HFFc6 (cell line): ENCODE data around the gene LEMD1. TPM values are rescaled to one million over a fixed set of nuclear protein-coding genes. Genes with fewer than 3 reads are reported as not detected.

Experiments
- DNase-seq: peaks from one replicate; pipeline ENCODE4 v3.0.0-alpha.2; 2018
- H3K27ac Mint-ChIP-seq: 2 replicates; pipeline ENCODE4 v1.8.0; 2020; ENCODE audit warnings: mild to moderate bottlenecking, mixed read lengths
- H3K27me3 Mint-ChIP-seq: 2 replicates; pipeline ENCODE4 v1.8.0; 2021; ENCODE audit warnings: mild to moderate bottlenecking, moderate library complexity, mixed read lengths; ENCODE audit not compliant: insufficient read depth
- H3K36me3 Mint-ChIP-seq: 2 replicates; pipeline ENCODE4 v1.8.0; 2021; ENCODE audit warnings: low read depth, mixed read lengths
- H3K4me1 Mint-ChIP-seq: 2 replicates; pipeline ENCODE4 v1.8.0; 2020; ENCODE audit warnings: low read depth, mixed read lengths
- H3K4me3 Mint-ChIP-seq: 2 replicates; pipeline ENCODE4 v1.8.0; 2020; ENCODE audit warnings: mild to moderate bottlenecking, moderate library complexity, mixed read lengths
- H3K9me3 Mint-ChIP-seq: 2 replicates; pipeline ENCODE4 v1.8.0; 2020; ENCODE audit warnings: mild to moderate bottlenecking, mixed read lengths
- CTCF ChIP-seq: fragments of 200-600 bp; sonication (generic); IDR thresholded peaks from 2 replicates; pipeline ENCODE4 v1.5.0; 2021; ENCODE audit warnings: antibody characterized with exemption, mild to moderate bottlenecking
- total RNA-seq, 6 experiments: library from RNA; stranded (reverse); fragmentation: NEBNext Ultra II Directional; extraction: Animal tissue kit (Norgen Biotek cat#: 25700); gene quantifications; 2 replicates in 1 of 6; 3 replicates in 5 of 6; pipeline ENCODE4 v1.2.3, GENCODE V29; 2021

Gene LEMD1
- total RNA-seq, 6 experiments from 2014 or later = not detected

GRCh38 chr1:205356440-205357139 lies 65.3 kb downstream of the LEMD1 start, which contains the start of gene KLHDC8A:
Gene KLHDC8A (minus strand): TSS chr1:205356922. CDS start chr1:205343604, 13,318 bp downstream.
- peaks cover 39% of the 10 kb centered on the region for H3K27me3 Mint-ChIP-seq
- no peak within 1 kb of the TSS for H3K27ac Mint-ChIP-seq
- TF ChIP-seq CTCF = no peak
- no peak within 1 kb of the TSS for H3K4me3 Mint-ChIP-seq
- H3K4me1 Mint-ChIP-seq = peaks cover 9% of the 10 kb centered on the region; the same call in 1 of the 2 replicates
- no peaks in the 10 kb centered on the region for H3K9me3 Mint-ChIP-seq
- no peaks in the 10 kb centered on the region for H3K36me3 Mint-ChIP-seq
- DNase-seq = no peak

- H3K27me3 Mint-ChIP-seq = peaks cover 36% of the 10 kb centered on the region
- no peak overlapping the region for H3K4me3 Mint-ChIP-seq
- no peak for TF ChIP-seq CTCF
- DNase-seq = no peak
- peaks cover 9% of the 10 kb centered on the region; the same call in 1 of the 2 replicates for H3K4me1 Mint-ChIP-seq
- H3K36me3 Mint-ChIP-seq = no peaks in the 10 kb centered on the region
- H3K9me3 Mint-ChIP-seq = no peaks in the 10 kb centered on the region
- no peak overlapping the region for H3K27ac Mint-ChIP-seq
Observed at GRCh38 chr1:205355075-205355453, 66.8 kb downstream of the LEMD1 start.

GRCh38 chr1:205354259-205355074 lies 67.4 kb downstream of the LEMD1 start:
- Mint-ChIP-seq H3K4me3 (no peak overlapping the region), H3K4me1 (peaks cover 9% of the 10 kb centered on the region; the same call in 1 of the 2 replicates), H3K36me3 (no peaks in the 10 kb centered on the region), H3K27ac (no peak overlapping the region), H3K27me3 (peaks cover 34% of the 10 kb centered on the region), H3K9me3 (no peaks in the 10 kb centered on the region)
- peak; percentile 60 for DNase-seq
- peak; percentile 92 for TF ChIP-seq CTCF

- peaks cover 32% of the 10 kb centered on the region for H3K27me3 Mint-ChIP-seq
- H3K4me1 Mint-ChIP-seq = peaks cover 9% of the 10 kb centered on the region; the same call in 1 of the 2 replicates
- no peak for TF ChIP-seq CTCF
- no peak overlapping the region for H3K4me3 Mint-ChIP-seq
- no peak for DNase-seq
- no peaks in the 10 kb centered on the region for H3K36me3 Mint-ChIP-seq
- no peaks in the 10 kb centered on the region for H3K9me3 Mint-ChIP-seq
- no peak overlapping the region for H3K27ac Mint-ChIP-seq
Observed at GRCh38 chr1:205353612-205354011, 68.2 kb downstream of the LEMD1 start.

- H3K27me3 Mint-ChIP-seq = peaks cover 33% of the 10 kb centered on the region
- H3K9me3 Mint-ChIP-seq = no peaks in the 10 kb centered on the region
- H3K4me1 Mint-ChIP-seq = peaks cover 9% of the 10 kb centered on the region; the same call in 1 of the 2 replicates
- no peaks in the 10 kb centered on the region for H3K36me3 Mint-ChIP-seq
- no peak overlapping the region for H3K4me3 Mint-ChIP-seq
- no peak for DNase-seq
- H3K27ac Mint-ChIP-seq = no peak overlapping the region
- no peak for TF ChIP-seq CTCF
Observed at GRCh38 chr1:205353191-205353590, 68.7 kb downstream of the LEMD1 start.
